GM12874 (cell line): ENCODE data around the gene RNF212.

ENCODE experiments used
- TF ChIP-seq, protein P1 (sequence below): IDR thresholded peaks from 2 replicates; pipeline ENCODE4 v1.5.1; 2011; ENCODE audit warnings: low read depth, mild to moderate bottlenecking, control low read depth, low read length, moderate library complexity; ENCODE audit not compliant: insufficient read depth

The RNF212 gene

DNA sequence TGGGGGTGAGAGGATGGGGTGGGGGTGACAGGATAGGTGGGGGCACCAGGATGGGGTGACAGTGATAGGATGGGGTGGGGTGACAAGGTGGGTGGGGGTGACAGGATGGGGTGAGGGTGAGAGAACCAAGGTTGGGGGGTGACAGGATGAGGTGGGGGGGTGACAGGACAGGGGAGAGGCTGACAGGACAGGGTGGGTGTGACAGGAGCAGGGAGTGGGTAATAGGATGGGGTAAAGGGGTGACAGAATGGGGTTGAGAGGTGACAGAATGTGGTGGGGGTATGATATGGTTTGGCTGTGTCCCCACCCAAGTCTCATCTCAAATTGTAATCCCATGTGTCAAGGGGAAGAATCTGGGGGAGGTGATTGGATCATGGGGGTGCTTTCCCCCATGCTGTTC is 26.0 kb downstream of the RNF212 start:
- TF ChIP-seq, protein P1, sequence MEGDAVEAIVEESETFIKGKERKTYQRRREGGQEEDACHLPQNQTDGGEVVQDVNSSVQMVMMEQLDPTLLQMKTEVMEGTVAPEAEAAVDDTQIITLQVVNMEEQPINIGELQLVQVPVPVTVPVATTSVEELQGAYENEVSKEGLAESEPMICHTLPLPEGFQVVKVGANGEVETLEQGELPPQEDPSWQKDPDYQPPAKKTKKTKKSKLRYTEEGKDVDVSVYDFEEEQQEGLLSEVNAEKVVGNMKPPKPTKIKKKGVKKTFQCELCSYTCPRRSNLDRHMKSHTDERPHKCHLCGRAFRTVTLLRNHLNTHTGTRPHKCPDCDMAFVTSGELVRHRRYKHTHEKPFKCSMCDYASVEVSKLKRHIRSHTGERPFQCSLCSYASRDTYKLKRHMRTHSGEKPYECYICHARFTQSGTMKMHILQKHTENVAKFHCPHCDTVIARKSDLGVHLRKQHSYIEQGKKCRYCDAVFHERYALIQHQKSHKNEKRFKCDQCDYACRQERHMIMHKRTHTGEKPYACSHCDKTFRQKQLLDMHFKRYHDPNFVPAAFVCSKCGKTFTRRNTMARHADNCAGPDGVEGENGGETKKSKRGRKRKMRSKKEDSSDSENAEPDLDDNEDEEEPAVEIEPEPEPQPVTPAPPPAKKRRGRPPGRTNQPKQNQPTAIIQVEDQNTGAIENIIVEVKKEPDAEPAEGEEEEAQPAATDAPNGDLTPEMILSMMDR: no peak

DNA sequence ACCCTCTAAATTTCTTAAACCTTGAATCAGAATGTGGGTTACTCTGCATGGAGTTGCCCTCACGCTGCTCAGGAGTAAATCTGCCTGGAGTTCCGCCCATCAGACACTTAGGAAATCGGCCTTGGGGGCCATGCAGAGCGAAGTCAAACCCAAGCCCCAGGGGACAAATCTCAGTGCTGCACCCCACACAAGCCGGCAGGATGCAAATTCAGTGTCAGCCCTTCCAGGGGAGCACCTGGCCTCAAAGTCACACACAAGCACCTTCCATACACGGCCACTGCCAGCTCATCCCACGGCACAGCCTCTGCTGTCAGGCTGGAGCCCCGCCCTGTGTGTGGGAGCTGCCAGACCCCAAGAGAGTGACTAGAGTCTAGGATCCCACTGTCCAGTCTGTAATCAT is 27.4 kb downstream of the RNF212 start:
- TF ChIP-seq, protein P1: no peak

DNA sequence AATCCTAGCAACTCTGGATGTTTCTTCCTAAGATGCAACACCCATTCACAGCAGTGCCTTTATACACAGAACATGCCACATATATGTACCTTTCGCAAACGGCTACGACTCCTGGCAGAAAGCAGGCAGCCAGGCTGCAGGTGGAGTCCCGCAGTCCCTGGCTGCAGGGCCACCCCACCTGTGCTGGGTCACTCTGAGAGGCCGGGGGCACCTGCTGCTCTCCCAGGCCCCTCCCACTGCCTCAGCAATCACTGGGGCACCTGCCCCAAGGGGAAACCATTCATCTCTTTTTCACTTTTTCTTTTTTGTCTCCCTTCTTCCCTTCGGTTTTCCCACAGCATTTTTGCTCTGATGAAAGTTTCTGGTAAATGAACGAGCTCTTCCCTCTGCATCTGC is 28.0 kb downstream of the RNF212 start:
- TF ChIP-seq, protein P1: no peak

DNA sequence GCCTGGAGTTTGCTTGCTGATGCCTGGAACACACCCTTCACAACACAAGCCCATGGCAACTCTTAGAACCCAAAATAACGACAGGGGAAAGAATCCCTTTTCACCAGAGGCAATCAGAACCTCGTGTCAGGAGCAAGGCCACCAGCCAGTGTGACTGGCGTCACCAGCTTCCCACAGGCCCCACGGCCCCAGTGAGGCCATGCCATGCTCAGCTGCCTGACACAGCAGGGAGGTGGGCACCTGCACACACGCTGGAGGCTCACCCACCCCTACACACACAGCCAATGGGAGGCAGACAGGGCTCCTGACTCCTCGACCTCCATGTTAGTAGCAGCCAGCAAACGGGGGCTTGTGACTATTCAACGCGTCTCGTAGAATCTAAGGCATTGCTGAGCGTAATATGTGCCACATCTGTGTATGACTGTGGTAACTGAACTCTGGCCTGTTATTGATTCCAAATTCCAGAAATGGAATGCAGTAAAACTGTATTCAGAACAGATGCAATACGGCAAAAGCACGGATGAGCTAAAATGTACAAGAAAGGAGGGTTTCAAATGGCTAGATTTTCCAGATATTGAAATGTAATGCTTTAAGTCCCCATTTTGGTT is 28.5 kb downstream of the RNF212 start:
- TF ChIP-seq, protein P1: no peak

DNA sequence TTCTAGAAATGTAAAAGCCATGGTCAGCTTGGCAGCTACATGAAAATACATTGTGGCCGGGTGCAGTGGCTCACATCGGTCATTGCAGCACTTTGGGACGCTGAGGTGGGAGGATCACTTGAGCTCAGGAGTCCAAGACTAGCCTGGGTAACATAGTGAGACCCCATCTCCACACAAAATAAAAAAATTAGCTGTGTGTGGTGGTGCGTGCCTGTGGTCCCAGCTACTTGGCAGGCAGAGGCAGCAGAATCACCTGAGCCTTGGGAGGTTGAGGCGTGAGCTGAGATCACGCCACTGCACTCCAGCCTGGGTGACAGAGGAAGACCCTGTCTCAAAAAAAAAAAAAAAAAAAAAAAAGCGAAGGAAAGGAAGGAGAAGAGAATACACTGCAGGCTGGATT is 29.0 kb downstream of the RNF212 start:
- TF ChIP-seq, protein P1: no peak

DNA sequence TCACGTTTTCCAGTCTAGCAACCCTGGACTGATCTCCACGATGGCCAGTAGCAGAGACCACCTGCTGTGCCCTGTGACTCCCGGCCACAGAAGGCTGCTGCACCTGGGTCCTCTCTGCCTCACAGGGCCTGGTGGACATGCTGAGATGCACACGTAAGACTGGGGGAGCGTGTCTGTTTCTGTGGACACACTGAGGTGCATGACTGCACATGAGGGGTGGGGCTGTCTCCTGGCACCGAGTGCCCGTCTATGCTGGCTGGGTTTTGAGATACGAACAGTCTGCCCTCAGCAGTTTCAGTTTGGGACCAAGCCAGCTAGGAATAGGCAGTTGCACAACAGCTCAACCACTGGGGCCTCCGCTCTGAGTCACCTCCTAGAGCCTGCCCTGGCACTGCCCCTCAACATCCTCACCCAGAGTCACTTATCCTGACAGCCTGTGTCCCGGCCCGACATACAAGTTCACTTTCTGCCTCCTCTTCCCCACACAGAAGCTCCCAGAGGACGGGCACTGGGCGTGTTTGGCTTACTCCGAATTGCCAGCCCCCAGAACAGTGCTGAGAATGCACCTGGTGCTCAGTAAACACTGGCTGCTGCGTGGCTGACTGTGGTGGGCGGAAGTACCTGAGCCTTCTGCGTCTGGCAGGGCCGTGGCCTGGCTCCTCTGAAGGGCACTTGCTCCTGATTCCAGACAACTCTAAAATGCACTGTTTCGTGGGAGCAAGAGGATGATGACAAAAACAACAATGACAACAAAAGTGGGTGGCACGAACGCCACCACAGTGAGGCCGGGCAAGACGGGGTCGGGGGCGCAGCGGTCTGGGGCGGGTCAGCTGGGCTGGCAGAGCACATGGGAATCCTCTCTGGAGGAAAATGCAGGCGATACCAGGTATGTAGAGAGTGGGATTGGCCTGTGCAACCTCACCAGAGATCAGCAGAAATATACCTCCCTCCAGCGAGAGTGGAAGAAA is 30.9 kb downstream of the RNF212 start:
- TF ChIP-seq, protein P1: no peak

DNA sequence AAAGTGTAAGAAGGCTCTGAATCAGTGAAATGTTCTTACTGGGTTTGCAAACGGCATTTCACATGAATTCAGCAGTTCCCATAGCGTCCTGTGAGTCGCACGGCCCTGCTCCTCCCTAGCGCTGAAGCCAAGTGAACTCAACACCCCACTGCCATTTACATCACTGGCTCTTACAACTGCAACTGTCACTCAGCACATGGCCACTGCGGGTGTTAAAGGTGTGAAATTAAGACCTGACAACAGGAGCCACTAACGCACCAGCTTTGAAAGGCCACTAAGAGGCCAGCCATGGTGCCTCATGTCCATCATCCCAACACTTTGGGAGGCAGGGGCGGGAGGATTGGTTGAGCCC is 31.7 kb downstream of the RNF212 start:
- TF ChIP-seq, protein P1: no peak
